Glomerular visceral epithelial cell (primary cell): Measurements from ENCODE around the gene CTU2.

Source experiments
- DNase-seq: peaks from one replicate; pipeline ENCODE4 v3.0.0-alpha.2; 2016; ENCODE audit errors: extremely low spot score

Gene CTU2

GRCh38 chr16:88760424-88761142 lies 54.3 kb downstream of the CTU2 start:
- no peak for DNase-seq

DNA sequence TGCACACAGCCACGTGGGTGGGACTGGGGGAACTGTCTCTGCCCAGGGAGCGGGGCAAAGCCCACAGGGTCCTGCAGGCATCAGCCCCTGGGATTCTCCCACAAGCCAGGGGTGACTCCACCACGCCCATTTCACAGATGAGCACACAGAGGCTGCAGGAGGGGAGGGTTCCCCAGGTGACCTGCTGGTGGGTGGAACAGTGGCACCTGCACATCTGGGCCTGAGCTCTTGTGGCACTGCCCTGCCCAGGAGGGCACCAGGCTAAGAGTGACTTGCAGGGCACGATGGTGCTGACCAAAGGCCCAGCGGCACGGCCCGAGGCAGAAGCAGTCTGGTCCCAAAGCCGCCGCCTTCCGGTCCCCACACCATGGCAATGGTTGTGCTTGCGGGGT lies 54.8 kb downstream of the CTU2 start:
- no peak for DNase-seq

- no peak for DNase-seq
These were observed 55.5 kb downstream of the CTU2 start for GRCh38 chr16:88761830-88762229.

- no peak for DNase-seq
These were observed 56.1 kb downstream of the CTU2 start for GRCh38 chr16:88762258-88762870.

DNA sequence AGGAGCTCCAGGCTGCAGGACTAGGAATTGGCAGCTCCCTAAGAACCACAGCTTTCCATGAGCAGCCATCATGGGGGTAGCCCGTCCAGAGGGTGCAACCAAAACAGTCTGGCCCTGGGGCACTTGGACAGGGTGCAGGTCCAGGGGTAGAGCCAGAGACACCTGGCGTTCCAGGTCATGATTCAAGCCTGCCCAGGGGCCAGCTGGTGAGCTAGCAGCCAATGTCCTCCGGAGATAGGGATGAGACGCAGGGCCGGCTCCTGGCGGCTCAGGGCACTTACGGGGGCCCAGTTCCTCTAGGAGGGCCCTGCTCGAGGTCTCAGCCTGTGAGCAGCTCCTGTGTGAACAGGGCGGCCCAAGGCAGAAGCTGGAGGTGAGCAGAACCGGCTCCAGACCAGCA lies 56.6 kb downstream of the CTU2 start:
- DNase-seq: no peak

DNA sequence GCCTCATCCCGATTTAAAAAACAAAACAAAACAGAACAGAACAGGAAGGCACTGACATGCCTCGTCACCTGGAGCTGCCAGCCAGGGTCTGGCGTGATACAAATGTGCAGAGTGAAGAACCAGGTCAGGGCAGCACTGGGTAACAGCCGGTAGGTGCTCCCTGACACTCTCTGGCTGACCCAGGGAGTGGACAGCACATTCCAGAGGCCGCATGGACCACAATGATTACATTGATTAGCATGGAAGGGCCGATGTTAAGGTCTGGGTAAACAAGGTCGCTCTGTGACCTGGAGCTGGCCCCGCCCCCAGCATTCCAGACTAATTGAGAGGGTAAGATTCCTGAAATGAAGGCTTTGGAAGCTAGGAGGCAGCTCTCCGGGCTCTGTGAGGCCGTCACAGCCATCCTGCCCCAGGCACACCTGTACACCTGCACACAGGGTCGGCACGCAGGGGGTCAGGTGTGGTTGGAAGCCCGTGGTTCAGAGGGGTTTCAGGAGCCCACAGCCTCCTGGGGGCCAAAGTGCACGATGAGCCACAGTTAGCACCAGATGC lies 57.3 kb downstream of the CTU2 start:
- no peak for DNase-seq

GRCh38 chr16:88764080-88764479 lies 57.8 kb downstream of the CTU2 start:
- DNase-seq: no peak

GRCh38 chr16:88764913-88765349 lies 58.6 kb downstream of the CTU2 start:
- DNase-seq: peak; percentile 82
